HS-27A (cell line): ENCODE measurements around the gene TNFRSF13B.
A peak's percentile ranks its signal among the peaks of the same experiment; 100 is the strongest.
"Not testable (repeated sequence)": the region's sequence is repeated elsewhere in the genome, so short reads cannot be mapped to it uniquely, and the experiment has no call there.

Experiments used
- DNase-seq: peaks from one replicate; pipeline ENCODE4 v3.0.0-alpha.2; 2012; ENCODE audit warnings: low read depth, missing footprints

The TNFRSF13B gene

DNA sequence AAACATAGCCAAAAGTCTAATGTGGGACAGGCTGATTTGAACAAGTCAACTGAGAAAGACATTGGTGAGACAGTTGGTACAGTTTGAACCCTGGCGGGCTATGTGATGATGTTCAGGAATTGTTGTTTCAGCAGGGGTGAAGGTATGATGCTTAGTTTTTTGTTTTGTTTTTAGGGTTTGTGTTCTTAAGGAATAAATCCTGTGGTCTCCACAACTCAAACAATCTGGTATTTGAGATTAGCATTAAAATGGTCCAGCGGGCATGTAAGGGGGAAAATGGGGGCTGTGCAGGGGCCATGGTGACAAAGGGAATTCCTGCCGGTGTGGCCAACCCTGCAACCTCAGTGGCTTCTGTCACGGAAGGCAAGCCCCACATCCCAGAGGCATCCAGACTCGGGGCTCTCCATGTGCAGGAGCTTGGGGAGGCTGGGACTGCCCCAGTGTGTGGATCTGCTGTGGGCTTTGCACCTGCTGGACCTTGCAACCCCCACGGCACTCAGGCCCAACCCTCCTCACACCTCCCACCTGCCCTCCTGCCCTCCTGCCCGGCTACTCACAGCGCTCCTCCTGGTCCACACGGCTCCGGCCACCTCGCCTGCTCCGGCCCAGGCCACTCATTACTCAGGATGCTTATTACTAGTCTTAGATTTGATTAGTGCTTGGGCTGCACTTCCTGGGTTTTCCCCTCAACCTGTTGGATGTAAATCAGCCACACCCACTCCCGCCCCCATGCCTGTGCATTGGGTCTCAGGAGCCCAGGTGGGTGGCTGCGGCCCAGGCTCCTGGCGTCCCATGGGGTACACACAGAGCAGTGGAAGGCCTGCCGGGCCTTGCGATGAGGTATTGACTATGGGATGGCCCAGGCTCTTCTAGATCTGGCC lies at the start of gene TNFRSF13B:
TSS of gene TNFRSF13B (minus strand) at position 661 of the 881 bp plus-strand sequence. CDS start at position 618, 43 bp downstream.
- DNase-seq, result no peak

DNA sequence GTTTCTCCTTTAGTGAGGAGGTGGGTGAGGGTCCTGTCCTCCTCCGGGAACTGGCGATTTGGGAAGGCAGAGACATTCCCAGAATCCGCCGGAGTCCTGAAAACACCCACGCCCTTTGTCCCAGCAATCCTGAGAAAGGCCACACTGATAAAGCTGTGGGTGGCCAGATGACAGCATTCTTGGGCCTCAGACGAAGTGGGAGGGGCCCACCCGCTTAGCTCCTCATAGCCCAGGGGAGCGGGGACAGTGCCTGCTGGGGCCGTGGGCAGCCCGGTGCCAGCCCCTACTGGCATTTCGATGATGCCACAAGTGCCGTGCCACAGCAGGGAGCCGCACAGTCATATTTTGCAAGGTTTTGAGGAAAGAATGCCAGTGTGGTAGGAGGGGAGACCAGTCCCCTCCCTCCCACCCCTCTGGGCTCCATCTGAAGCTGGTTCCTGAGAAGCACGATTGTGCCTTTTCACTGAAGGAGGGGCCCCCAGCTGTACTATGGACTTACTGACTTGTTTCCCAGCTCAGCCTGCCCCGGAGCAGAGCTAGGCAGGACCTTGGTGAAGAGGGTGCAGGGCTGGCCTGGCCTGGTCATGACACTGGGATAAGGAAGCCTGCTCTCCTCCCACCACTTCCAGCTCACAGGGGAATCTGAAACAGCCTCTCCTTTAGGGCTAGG lies 49.4 kb upstream of the TNFRSF13B start:
- peak; percentile 48 for DNase-seq

DNA sequence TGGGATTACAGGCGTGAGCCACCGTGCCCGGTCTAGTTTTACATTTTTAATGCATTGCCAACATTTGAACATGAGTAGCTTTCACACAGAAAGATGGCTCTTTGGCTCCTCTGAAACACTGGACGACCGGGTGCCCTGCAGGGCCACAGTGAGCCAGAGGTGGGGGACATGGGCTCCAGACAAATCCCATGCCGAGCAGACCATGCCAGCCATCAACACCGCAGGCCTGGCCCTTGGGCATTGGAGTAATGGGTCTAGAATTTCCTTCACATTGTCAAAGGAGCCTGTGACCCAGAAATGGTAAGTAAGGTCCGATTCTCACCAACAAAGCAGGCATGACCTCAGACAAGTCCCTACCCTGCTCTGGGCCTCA lies 48.9 kb upstream of the TNFRSF13B start:
- no peak for DNase-seq

DNA sequence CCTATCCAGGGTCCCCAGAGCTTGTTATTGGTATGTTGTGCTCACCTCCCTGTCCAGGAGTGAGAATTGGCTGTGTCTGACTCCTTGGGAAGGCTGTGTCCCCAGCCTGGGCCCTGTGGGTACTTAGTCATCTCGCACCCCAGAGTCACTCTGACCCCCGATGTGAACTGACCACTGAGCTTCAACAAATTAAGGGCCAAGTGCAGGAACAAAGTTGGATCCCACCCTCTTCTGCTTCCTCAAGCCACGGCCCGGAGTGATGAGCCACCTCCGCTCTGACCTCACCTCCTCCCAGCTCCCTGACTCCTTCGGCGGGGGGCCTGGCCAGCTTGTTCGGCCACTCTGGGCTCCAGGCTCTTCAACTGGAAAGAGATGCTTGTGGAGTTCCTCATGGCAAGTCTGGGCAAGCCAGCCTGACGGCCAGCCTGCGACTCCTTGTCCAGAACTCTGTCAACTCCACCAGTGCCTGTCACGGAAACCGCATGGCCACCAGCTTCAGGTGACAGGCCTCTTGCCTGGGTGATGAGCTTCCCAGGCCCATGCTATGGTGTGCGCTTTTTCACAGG lies 48.1 kb upstream of the TNFRSF13B start:
- DNase-seq, result no peak

DNA sequence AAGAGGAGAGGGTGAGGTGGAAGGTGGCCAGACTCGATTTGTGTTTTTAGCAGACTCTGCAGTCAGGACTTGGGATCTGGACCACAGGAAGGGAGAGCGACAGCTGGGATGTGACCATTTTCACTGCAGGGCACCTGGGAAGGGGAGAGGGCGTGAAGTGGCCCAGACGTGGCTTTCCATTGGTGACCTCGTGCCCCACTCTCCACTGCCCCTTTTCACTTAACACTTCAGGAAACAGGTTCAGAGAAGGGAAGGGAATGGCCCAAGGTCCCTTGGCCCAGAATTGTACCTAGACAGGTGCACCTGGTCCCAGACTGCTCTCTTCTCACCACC lies 47.5 kb upstream of the TNFRSF13B start:
- DNase-seq, result no peak

GRCh38 chr17:17018612-17019429 lies 46.9 kb upstream of the TNFRSF13B start:
- no peak for DNase-seq

DNA sequence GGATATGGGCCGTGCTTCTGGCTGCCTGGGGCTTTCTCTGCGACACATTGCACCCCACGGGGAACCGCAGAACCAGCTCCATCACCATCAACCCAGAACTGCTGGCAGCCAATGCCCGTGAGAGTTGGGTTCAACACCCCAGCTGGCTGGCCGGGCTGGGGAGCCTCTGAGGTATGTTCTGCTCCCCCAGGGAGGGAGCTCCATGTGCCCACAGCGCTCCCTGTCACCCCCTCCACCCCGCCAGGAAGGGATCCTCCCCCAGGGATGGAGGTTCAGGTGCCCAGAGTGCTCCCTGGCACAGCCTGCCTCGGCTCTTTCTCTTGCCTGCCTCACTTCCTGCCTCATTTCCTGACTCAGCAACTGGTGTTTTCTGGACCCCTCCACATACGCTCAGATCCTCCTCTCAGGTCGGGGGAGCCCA lies 46.1 kb upstream of the TNFRSF13B start:
- DNase-seq, result no peak

DNA sequence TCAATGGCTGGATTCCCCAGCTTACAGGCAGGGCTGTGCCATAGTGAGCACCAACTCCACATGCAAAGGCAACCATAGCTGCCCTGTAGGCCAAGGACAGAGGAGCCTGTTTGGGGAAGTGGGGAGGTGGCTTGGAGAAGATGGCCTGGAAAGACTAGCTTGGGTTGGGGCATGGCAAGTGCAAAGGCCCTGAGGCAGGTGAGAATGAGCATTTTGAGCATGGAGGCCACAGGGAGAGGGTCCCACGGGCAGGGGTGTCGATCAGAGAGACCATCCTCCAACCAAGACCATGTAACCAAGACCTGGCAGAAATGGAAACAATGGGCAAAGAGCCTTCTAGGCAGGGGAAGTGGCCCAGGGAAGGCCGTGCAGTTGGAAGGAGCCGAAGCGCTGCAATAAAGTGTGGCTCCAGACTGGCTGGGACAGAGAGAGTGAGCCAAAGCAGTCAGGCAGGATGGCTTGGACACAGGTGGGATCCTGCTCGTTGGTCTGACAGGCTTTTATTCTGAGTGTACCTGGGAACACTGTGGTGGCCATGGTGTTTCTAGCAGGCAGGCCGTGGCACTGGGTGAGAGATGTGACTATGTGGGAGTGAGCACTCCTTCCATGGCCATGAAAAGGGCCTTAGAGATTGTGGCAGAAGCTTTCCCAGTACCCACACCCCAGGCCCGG lies 45.6 kb upstream of the TNFRSF13B start:
- no peak for DNase-seq

GRCh38 chr17:17016199-17017197 lies 44.6 kb upstream of the TNFRSF13B start:
- not testable (repeated sequence) for DNase-seq

GRCh38 chr17:17015230-17015629 lies 43.3 kb upstream of the TNFRSF13B start:
- no peak for DNase-seq

DNA sequence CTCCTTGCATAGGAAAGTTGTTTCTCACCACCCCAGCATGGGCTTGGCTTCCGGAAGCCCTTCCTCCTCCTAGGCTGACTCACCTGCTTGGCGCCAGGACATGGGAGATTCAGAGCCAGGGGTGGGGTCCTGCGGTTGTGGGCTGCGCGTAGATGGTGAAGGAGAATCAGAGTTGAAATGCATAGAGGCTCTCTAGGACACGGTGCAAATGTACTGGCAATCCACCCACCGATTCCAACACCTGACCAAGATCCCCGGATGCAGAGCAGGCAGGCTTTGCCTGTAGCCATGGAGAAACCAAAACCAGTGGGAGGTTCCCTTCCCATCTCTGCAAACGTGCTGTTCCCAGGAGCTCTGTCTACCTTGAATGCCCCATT lies 42.8 kb upstream of the TNFRSF13B start:
- not testable (repeated sequence) for DNase-seq

DNA sequence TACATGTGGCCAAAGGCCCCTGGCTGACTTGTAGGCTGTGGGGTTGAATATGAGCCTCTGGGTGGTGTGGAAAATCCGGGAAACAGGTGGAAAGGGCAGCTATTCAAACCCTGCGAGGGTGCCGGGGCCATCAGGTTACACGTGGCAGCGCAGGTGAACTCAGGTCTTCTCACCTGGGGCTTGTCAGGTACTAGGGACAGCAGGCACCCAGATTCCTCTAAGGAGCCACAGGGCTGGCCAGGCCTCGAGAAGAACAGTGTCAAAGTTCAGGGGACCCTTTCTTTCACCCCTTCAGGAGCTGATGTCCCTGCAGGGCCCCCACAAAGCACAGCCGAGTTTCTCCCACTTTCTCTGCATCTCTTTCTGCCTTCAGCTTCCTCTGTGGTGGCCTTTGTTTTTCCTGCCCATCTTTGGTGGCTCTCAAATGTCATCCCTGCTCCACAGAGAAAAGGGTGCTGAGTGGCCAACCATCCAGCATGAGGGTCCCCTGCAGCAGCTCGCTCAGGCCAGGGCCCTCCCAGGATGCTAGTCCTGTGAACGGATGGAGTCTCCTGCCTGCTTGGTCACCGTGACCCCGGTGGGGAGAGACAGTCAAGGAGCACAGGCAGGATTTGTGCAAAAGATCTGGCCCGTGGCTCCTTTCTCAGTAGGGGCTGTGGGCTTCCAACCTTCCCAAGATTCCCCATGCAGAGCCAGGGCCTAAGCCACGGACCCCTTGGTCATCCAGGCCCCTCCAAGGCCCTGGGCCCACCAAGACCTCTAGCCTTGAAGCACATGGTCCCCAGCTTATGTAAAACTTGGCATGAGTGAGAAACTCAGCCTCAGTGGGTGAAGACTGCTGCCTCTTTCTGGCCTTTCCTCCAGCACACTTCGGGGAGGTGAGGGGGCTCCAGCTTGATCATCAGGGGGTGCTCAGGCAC lies 42.2 kb upstream of the TNFRSF13B start:
- DNase-seq, result not testable (repeated sequence)

- peak; percentile 96 for DNase-seq
These were observed 39.4 kb upstream of the TNFRSF13B start for GRCh38 chr17:17011043-17011907.

GRCh38 chr17:17010545-17011034 lies 38.7 kb upstream of the TNFRSF13B start:
- DNase-seq, result not testable (repeated sequence)

- not testable (repeated sequence) for DNase-seq
These were observed 38.1 kb upstream of the TNFRSF13B start for GRCh38 chr17:17009972-17010371.

DNA sequence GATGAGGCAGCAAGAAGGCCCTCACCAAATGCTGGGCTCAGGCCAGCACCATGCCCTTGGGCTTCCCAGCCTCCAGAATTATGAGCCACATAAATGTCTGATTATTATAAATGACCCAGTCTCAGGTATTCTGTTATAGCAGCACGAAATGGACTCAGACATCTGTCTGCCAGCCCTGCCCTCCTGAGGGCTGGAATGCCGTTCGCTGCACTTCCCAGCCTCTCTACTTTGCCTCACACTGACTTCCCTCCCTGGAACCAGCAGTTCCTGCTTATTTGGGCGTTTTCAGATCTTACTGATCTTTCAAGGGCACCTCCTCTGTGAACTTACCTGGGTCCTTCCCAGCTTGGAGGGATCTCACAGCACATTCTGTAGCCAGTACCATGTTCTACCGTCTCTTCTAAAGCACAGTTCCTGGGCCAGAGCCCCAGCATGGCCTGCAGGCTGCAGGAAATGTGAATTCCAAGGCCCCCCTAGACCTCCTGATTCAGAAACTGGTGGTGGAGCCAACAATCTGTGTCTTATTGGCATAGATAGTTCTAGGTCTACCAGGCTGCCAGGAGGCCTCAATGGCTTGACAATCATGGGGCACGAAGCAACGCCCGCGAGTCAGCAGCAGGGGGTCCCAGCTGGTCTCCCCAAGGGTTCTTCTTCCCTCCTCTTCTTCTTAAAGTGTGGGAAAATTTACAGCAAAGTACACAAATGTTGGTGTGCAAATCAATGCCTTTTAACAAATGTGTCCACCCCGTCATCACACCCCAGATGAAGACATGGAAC lies 36.9 kb upstream of the TNFRSF13B start:
- not testable (repeated sequence) for DNase-seq

- DNase-seq, result not testable (repeated sequence)
These were observed 36.0 kb upstream of the TNFRSF13B start for GRCh38 chr17:17007891-17008290.
